ENCODE results near the gene GOLM1.
"Not testable (repeated sequence)": the region's sequence is repeated elsewhere in the genome, so short reads cannot be mapped to it uniquely, and the experiment has no call there.

GOLM1 gene

GRCh38 chr9:86091477-86091876 lies 7.9 kb downstream of the GOLM1 start:
- no peak for DNase-seq (ENCODE audit: low read depth in 2 of 2)

- no peak for DNase-seq (ENCODE audit: low read depth in 2 of 2)
Measured at GRCh38 chr9:86082870-86083269, 16.5 kb downstream of the GOLM1 start.

DNA sequence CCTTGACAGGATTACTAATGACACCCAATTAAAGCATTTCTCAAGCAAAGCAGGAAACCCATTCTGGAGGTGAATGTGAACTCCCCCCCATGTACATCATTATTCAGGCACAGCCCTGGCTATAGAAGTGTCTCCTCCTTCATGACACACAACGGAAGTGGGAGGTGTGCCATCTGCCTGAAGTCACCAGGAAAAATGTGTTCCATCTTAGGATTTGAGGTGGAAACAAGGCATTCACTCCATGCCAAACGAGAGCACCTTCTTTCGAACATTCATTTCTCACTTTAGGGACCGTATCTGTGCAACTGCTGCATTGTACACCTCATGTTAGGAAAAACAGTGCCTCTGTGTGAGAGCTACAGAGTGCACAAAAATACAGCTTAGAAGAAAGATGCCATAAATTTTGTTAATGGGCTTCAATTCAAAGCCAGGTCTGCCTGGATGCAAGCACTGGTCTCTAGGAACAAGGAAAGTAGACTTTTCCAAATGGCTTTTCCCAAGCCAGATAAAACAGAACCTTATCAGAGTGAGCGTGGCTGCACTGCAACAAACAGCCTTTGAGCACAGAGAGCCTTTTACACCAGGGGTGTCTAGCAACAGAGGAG lies 19.4 kb downstream of the GOLM1 start:
- no peak for DNase-seq (ENCODE audit: low read depth in 2 of 2)

DNA sequence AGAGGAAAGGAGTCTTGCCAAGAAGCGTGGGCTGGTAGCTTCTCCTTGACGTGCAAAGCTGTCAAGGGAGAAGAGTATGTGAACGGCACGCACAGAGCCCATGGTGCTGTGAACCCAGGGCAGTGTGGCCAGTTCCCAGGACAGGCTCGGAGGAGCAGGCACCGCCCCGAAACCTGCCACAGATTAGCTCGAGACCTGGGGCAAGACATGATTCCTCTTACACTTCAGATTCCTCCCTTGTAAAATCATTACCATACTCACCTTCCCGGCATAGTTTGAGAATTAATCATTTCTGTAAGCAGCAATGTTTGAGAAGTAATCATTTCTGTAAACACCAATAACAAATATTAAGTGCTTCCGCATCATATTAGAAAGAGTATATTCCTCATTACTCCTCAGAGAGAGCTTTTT lies 19.9 kb downstream of the GOLM1 start:
- DNase-seq (ENCODE audit: low read depth in 2 of 2), result no peak

DNA sequence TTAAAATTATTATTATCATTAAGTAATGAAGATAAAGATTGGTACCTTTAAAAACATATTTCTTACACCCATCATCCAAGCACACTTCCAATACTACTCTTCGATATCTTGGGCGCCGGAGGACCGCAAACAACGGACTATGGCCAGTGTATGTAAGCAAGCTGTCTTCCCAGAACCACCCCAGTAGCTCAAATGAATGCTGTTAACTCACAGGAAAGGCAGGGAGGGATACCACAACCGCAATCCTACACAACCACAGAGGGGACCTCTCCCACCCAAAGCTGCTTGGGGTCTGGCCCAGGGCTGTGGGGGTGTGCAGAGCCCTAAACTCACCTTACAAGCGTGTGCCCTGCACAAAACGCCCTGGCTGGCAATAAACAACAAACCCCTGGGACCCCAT lies 20.6 kb downstream of the GOLM1 start:
- no peak for DNase-seq (ENCODE audit: low read depth in 2 of 2)

DNA sequence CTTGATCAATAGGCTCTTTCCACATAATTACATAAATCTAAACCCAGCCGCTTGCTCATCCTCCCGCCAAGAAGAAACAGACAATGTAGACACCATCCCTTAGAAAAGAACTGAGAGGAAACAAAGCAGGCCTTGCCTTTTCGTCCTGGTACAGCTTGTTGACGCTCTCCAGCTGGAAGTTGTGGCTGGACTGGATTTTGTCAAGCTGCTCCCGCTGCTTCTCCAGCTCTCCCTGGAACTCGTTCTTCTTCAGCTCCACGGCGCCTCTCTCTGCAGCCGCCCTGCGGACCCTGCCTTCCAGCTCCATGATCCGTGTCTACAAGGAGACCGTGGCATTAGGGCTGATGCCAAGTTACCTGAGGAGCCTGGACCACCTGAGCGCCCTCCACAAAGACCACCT lies 22.1 kb downstream of the GOLM1 start:
- DNase-seq (ENCODE audit: low read depth in 2 of 2), result no peak

DNA sequence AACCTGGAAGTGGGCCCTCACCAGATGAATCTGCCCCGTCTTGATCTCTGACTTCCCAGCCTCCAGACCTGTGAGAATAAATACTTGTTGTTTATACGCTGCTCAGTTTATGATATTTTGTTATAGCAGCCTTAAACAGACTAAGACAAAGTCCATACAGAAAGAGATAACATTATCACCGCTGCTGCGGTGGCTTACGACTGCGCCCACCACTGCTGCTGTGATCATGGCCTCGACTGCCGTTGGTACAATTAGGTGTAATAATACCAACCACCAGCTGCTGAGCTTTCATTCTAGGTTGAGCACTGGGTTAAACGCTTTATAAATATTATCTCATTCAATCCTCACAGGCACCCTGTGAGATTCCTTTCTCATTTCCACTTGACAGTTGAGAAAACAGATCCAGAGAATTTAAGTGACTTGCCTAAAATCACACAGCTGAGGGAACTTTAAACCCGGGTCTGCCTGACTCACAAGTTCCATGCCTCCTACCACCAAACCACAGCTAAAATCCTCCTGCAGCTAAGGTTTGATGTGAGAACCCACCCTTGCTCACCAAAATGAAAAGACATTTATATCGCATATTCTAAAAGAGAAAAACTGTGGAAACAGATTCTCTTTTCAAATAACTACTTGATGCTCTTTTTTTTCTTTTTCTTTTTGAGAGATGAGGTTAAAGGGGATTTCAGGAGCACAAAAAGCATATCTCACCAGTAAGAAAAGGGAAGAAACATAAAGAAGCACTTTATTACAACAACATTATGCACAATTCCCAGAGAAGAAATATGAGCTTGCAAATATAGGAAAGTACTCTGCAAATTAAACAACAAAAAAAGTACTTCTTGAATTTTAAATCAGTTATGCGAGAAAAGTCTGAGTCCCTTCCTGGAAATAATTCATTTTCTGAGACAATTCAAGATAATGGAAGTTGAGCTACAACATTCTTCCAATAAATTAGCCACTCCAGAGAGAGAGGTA lies 23.9 kb downstream of the GOLM1 start:
- no peak for DNase-seq (ENCODE audit: low read depth in 2 of 2)

GRCh38 chr9:86073839-86074238 lies 25.5 kb downstream of the GOLM1 start:
- no peak for DNase-seq (ENCODE audit: low read depth in 2 of 2)

DNA sequence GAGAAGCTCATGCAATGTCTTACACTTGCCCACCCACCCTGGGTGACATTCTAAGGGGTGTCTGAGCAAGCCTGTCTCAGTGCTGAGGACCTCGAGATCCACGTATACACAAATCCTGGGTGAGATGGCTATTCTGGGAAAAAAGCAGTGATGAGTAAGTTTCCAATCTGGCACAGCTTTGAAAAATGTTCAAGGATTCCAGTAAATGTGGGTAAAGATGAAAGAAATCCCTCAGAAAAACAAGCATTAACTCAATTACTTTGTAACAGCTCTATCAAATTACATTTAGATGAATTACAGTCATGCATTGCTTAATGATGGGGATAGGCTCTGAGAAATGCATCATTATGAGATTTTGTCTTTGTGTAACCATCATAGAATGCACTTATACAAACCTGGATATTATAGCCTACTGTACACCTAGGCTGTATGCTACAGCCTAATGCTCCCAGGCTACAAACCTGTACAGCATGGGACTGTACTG lies 26.9 kb downstream of the GOLM1 start:
- DNase-seq (ENCODE audit: low read depth in 2 of 2), result no peak

DNA sequence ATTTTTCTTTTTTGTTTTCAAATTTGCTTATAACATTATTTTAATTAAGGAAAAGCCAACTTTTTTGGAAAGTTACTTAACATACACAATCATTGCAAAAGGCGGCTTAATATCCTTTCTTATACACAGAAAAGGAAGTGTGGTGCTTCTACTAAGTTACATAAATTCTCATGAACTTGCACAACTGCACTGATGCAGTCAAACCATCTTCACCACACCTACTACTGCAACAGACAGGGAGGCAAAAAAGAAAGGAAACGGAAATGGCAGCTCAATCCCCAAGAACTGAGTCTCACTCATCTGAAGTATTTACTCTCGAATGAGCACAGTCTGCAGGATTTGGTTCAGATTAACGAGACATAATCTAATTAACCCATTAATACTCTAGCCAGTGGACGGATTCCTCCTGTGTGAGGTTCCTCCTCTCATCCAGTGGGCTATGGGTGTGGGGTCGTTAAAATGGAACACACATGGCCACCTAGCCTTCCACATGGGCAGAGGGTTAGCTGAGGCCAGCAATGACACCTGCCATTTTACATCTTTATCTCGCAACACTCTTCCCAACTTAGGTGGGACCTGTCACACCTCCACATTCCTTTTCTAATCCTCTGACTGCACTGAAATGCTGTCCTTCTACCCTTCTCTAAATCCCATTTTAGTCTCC lies 30.0 kb downstream of the GOLM1 start:
- DNase-seq (ENCODE audit: low read depth in 2 of 2), result no peak

DNA sequence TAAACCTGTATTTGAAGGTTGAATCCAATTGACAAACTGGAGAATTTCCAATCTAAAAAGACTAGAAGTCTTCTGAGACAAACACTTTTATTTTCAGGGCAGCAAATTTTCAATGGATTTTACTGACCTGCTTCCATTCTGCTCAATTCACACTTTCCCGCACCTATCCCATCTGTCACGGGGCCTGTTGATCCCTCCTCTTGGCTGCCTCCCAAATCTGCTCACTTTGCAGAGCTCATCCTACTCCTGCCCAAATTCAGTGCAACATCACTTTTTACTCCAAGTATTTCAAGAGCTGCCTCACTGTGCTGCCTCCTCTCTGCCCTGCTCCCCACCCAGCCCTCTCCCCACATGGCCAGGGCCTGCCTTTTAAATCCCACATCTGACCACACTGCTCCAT lies 35.1 kb downstream of the GOLM1 start:
- no peak for DNase-seq (ENCODE audit: low read depth in 2 of 2)

GRCh38 chr9:86062845-86063693 lies 36.3 kb downstream of the GOLM1 start:
- no peak for DNase-seq (ENCODE audit: low read depth in 2 of 2)

DNA sequence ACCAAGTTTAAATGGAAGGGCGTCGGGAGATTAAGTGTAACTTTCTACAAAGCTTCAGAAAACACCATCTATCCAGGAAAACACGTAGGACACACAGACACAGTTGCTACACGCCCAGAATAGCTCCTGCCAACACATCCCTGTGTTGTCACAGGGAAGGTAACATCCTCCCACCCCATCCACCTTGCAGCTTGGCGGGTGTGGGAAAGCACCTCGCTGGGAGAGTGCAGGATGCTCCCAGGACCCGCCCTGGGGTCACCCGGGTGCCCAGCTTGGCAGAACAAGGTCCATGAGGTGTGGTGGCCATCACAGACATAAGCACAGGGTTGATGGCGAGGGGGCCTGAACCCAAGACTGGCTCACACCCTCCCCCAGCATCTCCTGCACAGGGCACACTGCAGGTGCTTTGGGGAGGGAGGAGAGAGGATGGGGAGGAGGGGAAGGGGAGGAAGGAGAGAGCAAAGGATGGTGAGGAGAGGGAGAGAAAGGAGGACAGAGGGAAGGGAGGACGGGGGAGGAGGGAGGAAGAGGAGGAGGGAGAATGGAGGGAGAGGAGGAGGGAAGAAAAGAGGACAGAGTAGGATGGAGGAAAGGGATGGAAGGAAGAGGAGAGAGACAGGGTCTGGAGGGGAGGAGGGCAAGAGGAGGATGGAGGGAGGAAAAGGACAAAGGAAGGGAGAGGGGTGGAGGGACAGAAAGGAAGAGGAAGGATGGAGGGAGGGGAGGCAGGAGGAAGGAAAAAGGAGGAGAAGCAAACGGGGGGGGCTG lies 37.2 kb downstream of the GOLM1 start:
- no peak for DNase-seq (ENCODE audit: low read depth in 2 of 2)

DNA sequence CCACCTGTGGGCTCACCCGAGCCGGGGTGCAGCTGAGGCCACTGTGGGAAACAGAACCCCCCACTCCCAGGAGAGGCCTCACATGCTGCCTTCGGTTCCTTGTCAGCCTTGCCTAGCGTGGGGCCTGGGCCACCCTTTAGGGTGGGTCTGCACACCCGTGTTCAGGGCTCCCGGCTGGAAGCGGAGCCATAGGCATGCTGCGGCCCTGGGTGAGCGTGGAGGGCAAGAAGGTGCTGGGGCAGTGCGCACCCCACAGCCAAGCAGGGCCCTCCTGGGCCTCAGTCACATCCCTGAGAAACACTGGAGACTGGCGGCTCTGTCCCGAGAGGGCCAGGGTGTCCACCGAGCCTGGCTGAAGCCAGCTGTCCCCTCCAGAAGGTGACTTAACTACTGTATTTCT lies 41.9 kb downstream of the GOLM1 start:
- no peak for DNase-seq (ENCODE audit: low read depth in 2 of 2)

DNA sequence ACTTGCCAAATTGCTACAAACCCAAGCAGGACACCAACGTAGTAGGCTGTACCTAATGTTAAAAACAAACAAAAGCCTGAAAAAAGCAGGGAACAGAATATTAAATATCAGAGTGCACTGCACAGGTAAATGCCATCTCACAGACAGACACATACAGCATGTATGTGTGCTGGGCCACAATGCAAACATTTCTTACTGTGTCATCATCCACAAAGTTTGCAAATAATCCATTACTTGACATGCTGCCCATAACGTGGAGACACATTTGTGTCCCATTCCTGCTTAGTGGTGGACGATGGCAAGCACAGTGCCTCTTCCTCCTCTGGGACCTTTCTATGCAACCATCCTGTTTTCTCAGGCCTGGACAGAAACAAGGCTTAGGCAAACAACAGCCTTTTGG lies 44.7 kb downstream of the GOLM1 start:
- no peak for DNase-seq (ENCODE audit: low read depth in 2 of 2)

- no peak for DNase-seq (ENCODE audit: low read depth in 2 of 2)
Measured at GRCh38 chr9:86052556-86053468, 46.5 kb downstream of the GOLM1 start.

- not testable (repeated sequence) for DNase-seq (ENCODE audit: low read depth in 2 of 2)
Measured at GRCh38 chr9:86048018-86048742, 51.2 kb downstream of the GOLM1 start.

DNA sequence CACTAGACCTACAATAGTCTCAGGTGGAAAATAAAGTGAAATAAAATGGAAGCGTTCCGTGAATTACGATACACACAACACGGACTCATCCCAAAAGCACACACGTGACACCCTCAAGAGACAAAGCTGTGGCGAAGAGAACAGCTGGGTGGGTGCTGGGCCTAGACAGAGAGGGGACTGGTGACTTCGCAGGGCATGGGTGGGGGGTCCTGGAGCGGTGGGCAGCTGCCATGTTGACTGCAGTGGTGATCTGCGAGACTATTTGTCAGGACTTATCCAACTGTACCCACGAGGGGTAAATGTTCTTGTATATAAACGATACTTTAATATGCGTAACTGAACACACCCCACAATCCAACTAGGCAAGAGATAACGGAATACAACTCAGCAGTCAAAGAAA lies 52.0 kb downstream of the GOLM1 start:
- DNase-seq (ENCODE audit: low read depth in 2 of 2), result no peak

- DNase-seq (ENCODE audit: low read depth in 2 of 2), result no peak
Measured at GRCh38 chr9:86046930-86047341, 52.4 kb downstream of the GOLM1 start.

Measured in stimulated activated CD4-positive, alpha-beta T cell treated with anti-CD3 and anti-CD28 coated beads, Interleukin-4, amount 100 ng/mL, for 48 hours (primary cell).